Anterior cingulate cortex (tissue), 58 donors: ENCODE measurements around the gene MED20.
A peak's percentile ranks its signal among the peaks of the same experiment; 100 is the strongest.

ENCODE experiments used
- DNase-seq, 58 donors: peaks; one replicate each; lab custom pipeline; 2025; lab: John Stamatoyannopoulos, UW

Gene MED20

DNA sequence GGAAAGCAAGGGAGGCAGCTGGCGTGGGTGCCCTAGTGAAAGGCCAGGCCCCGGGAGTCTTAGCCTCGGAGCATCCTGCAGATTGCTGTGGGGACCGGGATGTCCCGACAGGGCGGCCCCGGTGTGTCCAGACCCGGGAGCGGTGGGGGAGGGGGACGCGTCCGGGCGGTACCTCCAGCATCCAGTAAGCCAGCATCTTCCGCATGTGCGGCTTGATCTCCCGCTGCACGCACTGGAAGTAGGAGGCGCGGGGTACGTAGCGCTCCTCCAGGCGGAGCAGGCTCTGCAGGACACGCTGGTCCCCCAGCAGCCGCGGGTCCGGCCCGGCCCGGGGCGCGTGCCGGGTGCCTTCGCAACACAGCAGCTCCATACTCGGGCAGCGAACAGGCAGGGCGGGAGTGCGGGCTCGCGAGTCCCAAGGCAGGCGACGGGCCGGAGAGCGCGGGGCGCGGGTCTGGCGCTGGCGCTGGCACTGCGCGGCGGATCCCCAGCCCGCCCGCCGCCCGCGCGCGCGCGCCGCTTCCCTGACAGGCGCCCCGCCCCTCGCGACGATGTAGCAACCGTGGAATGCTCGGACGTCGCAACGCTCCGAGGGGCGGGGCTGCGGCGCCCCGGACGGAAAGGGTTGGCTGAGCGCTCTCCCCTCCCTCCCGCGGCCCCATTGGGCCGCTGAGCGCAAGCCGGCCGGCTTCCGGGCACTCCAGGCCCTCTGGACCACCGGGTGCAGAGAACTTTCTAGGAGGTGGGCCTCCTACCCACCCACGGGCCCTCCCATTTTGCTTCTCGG is 20.5 kb upstream of the MED20 start, which contains the start of gene CCND3:
CCND3 (minus strand) TSS at position 529 of the 787 bp plus-strand sequence; CDS start at position 370, 159 bp downstream.
- DNase-seq = peak; percentile 38 to 94 (median 84)

- DNase-seq = peak in 50 of 58 donors; percentile 7 to 68 (median 42)
Observed at GRCh38 chr6:41940759-41941279, 19.9 kb upstream of the MED20 start.

DNA sequence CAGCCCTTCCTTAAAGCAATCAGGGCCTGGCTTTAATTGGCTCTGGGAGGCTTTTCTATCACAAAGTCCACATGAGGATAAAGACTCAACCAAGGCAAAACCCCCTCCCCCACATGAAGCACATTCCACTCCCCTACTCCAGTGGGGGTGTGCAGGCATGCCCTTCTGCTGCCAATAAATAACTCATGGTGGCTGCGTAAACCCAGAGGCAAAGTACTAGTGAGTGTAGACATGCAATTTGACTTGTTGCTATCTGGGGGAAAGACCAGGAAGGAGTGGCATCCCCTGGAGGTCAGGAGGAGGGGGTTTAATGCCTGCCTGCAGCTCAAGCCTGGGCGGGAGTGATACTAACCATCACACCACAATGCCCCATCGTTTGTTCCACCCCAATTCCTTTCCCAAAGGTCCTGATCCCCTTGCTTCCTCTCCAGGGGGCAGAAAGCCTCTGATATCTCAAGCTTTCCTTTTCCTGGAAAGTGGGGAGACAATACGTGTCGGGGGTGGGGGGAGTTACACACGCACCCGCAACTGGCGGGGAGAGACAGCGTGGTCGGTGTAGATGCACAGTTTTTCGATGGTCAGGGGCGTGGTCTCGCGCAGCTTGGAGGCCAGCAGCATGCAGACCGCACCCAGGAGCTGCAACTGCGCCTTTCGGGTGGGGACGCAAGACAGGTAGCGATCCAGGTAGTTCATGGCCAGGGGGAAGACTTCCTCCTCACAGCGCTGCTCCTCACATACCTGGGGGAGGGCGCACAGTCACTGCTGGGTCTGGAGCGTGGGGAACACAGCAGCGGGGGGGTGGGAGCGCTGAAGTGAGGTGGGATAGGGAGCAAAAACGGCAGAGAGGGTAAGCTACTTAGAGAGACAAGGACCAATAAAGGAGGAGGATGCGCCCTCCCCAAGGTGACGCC is 19.2 kb upstream of the MED20 start:
- DNase-seq = peak in 2 of 58 donors; percentile 34 to 40

GRCh38 chr6:41939176-41939847 is 18.4 kb upstream of the MED20 start:
- DNase-seq = peak in 48 of 58 donors; percentile 2 to 69 (median 30)

GRCh38 chr6:41938590-41939175 is 17.7 kb upstream of the MED20 start:
- no peak for DNase-seq

GRCh38 chr6:41937861-41938574 is 17.1 kb upstream of the MED20 start:
- no peak for DNase-seq

GRCh38 chr6:41937472-41937860 is 16.5 kb upstream of the MED20 start:
- DNase-seq = no peak

- DNase-seq = peak in 56 of 58 donors; percentile 7 to 89 (median 68)
Observed at GRCh38 chr6:41936073-41936837, 15.3 kb upstream of the MED20 start.

GRCh38 chr6:41935685-41936072 is 14.7 kb upstream of the MED20 start:
- no peak for DNase-seq

- DNase-seq = no peak
Observed at GRCh38 chr6:41935193-41935574, 14.2 kb upstream of the MED20 start.

- no peak for DNase-seq
Observed at GRCh38 chr6:41934278-41935192, 13.6 kb upstream of the MED20 start.

DNA sequence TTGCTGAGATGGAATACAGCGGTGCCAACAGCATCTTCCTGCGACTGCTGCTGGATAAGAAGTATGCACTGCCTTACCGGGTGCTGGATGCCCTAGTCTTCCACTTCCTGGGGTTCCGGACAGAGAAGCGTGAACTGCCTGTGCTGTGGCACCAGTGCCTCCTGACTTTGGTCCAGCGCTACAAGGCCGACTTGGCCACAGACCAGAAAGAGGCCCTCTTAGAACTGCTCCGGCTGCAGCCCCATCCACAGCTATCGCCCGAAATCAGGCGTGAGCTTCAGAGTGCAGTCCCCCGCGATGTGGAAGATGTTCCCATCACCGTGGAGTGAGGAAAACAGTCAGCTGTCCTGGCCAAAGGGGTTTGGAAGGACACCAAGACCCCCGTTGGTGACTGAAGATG is 11.4 kb upstream of the MED20 start:
- no peak for DNase-seq

DNA sequence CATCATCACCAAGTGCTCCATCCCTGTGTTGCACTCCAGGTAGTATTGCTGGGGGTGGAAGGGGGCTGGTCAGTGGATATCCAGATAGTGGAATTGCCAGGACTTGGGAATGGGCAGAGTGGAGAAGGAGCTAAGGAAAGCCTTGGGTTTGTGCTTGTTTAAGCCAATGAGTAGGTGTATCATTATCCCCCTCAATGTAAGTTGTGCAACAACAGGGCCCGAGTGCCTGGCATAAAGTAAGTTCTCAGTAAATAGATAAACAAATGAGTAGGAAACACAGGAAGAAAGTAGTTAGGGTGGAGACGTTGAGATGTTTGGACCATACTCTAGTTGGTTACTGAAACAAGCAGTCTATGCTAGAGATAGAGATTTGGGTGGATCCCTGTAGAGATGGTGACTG is 10.9 kb upstream of the MED20 start:
- DNase-seq = no peak

GRCh38 chr6:41929924-41930323 is 9.0 kb upstream of the MED20 start:
- DNase-seq = no peak

DNA sequence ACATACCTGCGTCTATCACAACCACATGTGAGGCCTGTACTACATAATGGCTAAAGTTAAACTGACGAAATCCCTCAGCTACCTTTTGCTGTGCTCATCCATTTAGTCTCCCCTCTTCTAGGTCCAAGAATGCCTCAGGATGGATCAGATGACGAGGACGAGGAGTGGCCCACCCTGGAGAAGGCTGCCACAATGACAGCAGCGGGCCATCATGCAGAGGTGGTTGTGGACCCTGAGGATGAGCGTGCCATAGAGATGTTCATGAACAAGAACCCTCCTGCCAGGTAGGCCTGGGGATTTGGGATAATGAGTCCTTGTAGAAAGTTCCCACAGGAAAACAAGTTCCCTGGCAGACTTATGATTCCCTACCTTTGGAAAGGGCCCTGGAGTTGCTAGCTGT is 6.3 kb upstream of the MED20 start:
- no peak for DNase-seq

- DNase-seq = no peak
Observed at GRCh38 chr6:41922154-41922553, 1.2 kb upstream of the MED20 start.

DNA sequence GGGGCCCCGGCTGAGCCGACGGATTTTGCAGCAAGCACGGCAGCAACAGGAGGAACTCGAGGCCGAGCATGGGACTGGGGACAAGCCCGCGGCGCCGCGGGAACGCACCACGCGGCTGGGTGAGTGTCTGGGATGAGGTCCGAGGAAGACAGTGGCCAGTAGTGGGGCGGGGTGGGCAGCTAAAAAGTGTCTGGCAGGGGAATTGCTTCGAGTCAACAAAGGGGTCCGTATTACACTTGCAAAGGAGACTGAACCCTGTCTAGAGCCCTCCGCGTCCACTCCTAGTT is 716 bp upstream of the MED20 start:
- peak in 3 of 58 donors; percentile 36 to 63 (median 41) for DNase-seq

GRCh38 chr6:41917528-41917927 is 3.4 kb downstream of the MED20 start:
- DNase-seq = no peak
